GM12872 (cell line): ENCODE results near the gene IL17RC.

Source experiments
- TF ChIP-seq, protein P1 (sequence below): IDR thresholded peaks from 3 replicates; pipeline ENCODE4 v1.5.1; 2011; ENCODE audit warnings: low read depth, mild to moderate bottlenecking, low read length, moderate library complexity; ENCODE audit not compliant: insufficient read depth

The IL17RC gene

GRCh38 chr3:9947025-9947995 lies 30.4 kb downstream of the IL17RC start:
- TF ChIP-seq, protein P1, sequence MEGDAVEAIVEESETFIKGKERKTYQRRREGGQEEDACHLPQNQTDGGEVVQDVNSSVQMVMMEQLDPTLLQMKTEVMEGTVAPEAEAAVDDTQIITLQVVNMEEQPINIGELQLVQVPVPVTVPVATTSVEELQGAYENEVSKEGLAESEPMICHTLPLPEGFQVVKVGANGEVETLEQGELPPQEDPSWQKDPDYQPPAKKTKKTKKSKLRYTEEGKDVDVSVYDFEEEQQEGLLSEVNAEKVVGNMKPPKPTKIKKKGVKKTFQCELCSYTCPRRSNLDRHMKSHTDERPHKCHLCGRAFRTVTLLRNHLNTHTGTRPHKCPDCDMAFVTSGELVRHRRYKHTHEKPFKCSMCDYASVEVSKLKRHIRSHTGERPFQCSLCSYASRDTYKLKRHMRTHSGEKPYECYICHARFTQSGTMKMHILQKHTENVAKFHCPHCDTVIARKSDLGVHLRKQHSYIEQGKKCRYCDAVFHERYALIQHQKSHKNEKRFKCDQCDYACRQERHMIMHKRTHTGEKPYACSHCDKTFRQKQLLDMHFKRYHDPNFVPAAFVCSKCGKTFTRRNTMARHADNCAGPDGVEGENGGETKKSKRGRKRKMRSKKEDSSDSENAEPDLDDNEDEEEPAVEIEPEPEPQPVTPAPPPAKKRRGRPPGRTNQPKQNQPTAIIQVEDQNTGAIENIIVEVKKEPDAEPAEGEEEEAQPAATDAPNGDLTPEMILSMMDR = no peak

GRCh38 chr3:9948586-9948985 lies 31.7 kb downstream of the IL17RC start:
- TF ChIP-seq, protein P1 = no peak

- TF ChIP-seq, protein P1 = no peak
Observed at GRCh38 chr3:9949115-9949514, 32.2 kb downstream of the IL17RC start.

DNA sequence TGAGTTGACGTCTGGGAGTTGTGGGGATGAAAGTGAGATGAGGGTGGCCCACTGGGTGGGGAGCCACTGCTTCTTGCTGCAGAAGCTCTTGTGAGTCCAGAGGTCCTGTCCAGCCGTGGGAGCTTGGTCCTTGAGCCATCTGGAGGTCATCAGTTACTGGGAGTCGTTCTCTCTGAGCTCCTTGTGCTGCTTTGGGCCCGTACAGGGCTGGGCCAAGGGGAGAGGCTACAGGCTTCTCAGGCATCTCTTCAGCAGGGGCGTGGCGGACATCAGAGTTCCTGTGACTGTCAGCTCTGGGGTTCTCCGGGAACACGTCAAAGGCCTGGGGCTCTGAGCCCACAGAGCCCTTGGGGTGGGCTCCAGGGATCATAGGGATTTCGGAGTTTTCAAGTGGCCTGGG lies 32.7 kb downstream of the IL17RC start:
- TF ChIP-seq, protein P1 = no peak

DNA sequence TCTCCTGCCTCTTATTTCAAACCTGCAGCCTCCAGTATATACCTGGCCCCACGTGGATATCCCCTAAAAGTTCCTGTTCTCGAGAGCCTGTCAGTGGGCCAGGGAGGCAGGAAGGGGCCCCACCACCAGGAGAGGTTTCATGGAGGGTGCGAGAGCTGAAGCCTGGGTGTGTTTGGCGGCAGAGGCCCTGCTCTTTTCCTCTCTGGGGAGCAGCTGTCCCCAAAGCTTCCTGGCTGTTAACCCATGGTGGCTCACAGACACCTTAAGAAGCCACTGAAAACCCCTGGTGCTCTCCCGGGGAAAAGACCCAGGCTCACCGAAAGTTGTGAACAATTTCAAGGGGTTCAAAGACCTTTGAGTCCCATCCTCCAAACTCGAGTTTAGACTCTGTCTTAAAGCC lies 34.2 kb downstream of the IL17RC start:
- TF ChIP-seq, protein P1 = no peak

DNA sequence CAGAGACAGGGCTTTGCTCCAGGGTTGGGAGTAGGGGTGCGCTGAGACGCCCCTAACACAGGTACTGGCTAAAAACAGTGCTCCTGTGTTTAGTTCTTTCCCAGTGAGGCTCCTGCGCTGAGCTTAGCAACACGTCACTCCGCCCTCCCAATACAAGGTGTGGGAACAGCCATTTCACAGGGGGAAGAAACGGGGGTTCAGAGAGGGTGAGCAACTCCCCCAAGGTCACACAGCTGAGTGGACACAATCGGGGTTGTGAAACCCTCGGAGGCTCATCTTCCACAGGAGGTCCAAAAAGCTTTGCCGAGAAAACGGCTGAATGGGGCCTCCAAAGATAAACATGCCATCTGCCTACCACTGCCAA lies 34.7 kb downstream of the IL17RC start:
- TF ChIP-seq, protein P1 = no peak

DNA sequence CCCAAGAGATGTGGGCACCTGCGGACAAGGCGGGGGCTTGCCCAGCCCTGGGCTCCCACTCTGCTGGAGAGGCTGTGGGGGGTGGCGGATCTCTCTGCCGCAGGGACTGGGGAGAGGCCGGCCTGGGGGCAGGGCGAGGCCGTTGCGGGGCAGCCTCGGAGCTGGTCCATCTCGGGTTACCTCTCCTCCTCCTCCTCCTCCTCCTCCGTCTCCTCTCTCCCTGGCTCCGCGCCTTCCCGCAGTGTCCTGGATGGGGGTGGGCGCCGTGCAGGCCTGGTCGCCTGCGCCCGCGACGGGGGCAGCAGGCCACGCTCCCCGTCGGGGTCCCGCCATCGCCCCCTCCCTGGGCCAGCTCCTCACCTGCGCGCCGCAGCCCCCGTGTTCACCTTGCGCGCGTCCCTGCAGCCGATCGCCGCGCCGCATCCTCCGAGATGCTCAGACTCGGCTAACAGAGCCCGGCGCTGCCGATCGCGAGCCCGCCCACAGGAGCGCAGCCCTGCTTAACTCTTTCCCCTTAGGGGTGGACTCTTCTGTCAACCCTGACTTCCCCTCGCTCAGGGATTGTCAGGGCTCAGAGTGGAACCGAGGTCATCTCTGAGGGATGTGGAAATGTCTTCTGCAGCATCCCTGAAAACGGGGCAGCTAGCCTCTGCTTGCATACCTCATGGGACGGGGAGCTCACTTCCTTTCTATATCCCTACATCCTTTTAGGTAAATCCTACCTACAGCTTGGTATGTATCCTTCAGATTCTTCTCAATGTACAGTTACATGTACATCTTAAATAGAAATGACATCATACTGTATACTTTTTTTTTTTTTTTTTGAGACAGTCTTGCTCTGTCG lies 35.3 kb downstream of the IL17RC start, which contains the start of gene PRRT3:
Gene PRRT3, minus strand, starts transcription at position 447 of the 844 bp plus-strand sequence. CDS start 2,293 bp downstream, outside the sequence.
- TF ChIP-seq, protein P1 = no peak
